Measurements from ENCODE around the gene PPP1R11. TPM values are rescaled to one million over a fixed set of nuclear protein-coding genes. Genes with fewer than 3 reads are reported as not detected.
A peak's percentile ranks its signal among the peaks of the same experiment; 100 is the strongest.

PPP1R11 gene
- total and polyA plus RNA-seq, 9 of the 15 experiments (the other 6 are each of a cell fraction or from before 2014, with no cell fraction given) = 17.8 to 94.8 (median 44.6) TPM

DNA sequence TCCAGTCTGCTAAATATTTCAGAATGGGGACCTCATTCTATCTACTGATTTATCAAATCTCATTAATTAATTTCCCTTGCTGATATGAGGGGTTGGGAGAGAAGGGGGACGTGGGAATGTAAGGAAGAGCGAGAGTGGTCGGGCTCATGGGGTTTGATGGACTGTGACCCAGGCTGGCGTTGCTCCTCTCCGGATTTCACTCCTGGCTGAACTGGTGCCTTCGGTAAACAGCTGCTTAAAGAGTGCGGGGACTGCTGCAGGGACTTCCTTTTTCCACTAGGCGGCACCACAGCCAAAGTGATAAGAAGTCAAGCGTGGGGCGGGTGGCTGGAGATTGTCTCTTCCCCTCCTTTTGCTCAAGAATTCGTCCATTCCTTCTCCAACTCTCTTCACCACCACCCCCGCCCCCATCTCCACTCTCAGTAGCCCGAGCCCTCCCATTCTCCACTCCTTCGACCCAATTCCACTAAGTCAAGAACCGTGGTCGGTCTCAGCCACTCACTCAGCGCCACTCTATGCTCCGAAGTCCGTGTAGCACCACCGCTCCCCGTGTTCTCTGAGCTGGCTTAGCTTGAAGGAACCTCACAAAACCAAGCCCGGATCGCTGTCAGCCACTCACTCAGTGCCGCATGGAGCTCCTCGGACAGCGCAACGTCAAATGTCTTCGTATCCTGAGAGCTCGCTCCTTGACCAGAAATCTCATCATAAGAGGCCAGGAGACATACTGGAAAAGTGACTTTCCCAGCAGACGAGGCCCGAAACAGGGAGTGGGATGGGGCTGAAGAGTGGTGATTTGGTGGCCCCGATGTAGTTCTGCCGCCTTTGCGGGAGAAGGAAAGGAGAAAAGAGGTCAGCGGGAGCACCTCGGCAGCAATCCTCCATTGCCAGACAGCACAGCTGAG lies 36.2 kb downstream of the PPP1R11 start (continued):
- TF ChIP-seq, protein P1, sequence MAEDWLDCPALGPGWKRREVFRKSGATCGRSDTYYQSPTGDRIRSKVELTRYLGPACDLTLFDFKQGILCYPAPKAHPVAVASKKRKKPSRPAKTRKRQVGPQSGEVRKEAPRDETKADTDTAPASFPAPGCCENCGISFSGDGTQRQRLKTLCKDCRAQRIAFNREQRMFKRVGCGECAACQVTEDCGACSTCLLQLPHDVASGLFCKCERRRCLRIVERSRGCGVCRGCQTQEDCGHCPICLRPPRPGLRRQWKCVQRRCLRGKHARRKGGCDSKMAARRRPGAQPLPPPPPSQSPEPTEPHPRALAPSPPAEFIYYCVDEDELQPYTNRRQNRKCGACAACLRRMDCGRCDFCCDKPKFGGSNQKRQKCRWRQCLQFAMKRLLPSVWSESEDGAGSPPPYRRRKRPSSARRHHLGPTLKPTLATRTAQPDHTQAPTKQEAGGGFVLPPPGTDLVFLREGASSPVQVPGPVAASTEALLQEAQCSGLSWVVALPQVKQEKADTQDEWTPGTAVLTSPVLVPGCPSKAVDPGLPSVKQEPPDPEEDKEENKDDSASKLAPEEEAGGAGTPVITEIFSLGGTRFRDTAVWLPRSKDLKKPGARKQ (CRISPR knock-in tag; IDR thresholded peaks at IDR 0.05) = 0 out of 2 replicates have a peak, but pooled peaks have one; percentile 14
- no peak for TF ChIP-seq KDM2B (CRISPR knock-in tag; IDR thresholded peaks at IDR 0.05)
- no peak for TF ChIP-seq ZNF184 (CRISPR knock-in tag; IDR thresholded peaks at IDR 0.05)
- TF ChIP-seq, protein P2, sequence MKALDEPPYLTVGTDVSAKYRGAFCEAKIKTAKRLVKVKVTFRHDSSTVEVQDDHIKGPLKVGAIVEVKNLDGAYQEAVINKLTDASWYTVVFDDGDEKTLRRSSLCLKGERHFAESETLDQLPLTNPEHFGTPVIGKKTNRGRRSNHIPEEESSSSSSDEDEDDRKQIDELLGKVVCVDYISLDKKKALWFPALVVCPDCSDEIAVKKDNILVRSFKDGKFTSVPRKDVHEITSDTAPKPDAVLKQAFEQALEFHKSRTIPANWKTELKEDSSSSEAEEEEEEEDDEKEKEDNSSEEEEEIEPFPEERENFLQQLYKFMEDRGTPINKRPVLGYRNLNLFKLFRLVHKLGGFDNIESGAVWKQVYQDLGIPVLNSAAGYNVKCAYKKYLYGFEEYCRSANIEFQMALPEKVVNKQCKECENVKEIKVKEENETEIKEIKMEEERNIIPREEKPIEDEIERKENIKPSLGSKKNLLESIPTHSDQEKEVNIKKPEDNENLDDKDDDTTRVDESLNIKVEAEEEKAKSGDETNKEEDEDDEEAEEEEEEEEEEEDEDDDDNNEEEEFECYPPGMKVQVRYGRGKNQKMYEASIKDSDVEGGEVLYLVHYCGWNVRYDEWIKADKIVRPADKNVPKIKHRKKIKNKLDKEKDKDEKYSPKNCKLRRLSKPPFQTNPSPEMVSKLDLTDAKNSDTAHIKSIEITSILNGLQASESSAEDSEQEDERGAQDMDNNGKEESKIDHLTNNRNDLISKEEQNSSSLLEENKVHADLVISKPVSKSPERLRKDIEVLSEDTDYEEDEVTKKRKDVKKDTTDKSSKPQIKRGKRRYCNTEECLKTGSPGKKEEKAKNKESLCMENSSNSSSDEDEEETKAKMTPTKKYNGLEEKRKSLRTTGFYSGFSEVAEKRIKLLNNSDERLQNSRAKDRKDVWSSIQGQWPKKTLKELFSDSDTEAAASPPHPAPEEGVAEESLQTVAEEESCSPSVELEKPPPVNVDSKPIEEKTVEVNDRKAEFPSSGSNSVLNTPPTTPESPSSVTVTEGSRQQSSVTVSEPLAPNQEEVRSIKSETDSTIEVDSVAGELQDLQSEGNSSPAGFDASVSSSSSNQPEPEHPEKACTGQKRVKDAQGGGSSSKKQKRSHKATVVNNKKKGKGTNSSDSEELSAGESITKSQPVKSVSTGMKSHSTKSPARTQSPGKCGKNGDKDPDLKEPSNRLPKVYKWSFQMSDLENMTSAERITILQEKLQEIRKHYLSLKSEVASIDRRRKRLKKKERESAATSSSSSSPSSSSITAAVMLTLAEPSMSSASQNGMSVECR (CRISPR knock-in tag; IDR thresholded peaks at IDR 0.05) = no peak; the same call in 1 of the 2 replicates
- TF ChIP-seq POLR3A (IDR thresholded peaks at IDR 0.05; ENCODE audit: borderline replicate concordance, extremely low read depth, insufficient read depth, insufficient read length) = no peak
- TF ChIP-seq ZNF444 (CRISPR knock-in tag; IDR thresholded peaks at IDR 0.05) = no peak
- no peak for TF ChIP-seq ZNF239 (CRISPR knock-in tag; IDR thresholded peaks at IDR 0.05)
- TF ChIP-seq FOXA1 (IDR thresholded peaks at IDR 0.05; ENCODE audit: borderline replicate concordance) = no peak
- peak; percentile 50; the same call in 1 of the 2 replicates for TF ChIP-seq STAG1 (CRISPR knock-in tag; IDR thresholded peaks at IDR 0.05; ENCODE audit: borderline replicate concordance)
- TF ChIP-seq, protein P3, sequence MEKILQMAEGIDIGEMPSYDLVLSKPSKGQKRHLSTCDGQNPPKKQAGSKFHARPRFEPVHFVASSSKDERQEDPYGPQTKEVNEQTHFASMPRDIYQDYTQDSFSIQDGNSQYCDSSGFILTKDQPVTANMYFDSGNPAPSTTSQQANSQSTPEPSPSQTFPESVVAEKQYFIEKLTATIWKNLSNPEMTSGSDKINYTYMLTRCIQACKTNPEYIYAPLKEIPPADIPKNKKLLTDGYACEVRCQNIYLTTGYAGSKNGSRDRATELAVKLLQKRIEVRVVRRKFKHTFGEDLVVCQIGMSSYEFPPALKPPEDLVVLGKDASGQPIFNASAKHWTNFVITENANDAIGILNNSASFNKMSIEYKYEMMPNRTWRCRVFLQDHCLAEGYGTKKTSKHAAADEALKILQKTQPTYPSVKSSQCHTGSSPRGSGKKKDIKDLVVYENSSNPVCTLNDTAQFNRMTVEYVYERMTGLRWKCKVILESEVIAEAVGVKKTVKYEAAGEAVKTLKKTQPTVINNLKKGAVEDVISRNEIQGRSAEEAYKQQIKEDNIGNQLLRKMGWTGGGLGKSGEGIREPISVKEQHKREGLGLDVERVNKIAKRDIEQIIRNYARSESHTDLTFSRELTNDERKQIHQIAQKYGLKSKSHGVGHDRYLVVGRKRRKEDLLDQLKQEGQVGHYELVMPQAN (IDR thresholded peaks at IDR 0.05; ENCODE audit: borderline replicate concordance) = no peak
- no peak for TF ChIP-seq EHMT2 (IDR thresholded peaks at IDR 0.05)
- no peak for TF ChIP-seq KDM5B (IDR thresholded peaks at IDR 0.05; ENCODE audit: insufficient replicate concordance, low read depth, low read length)
- no peak for TF ChIP-seq EP300 (IDR thresholded peaks at IDR 0.05; ENCODE audit: low read length)
- TF ChIP-seq NCOR1 (IDR thresholded peaks at IDR 0.05) = no peak
- TF ChIP-seq NCOA4 (IDR thresholded peaks at IDR 0.05; ENCODE audit: partially characterized antibody) = no peak
- no peak for TF ChIP-seq PTBP1 (IDR thresholded peaks at IDR 0.05; ENCODE audit: low read depth, low read length)
- TF ChIP-seq TRIM24 (IDR thresholded peaks at IDR 0.05) = 0 out of 4 replicates have a peak, but pooled peaks of 1 of the 2 experiments have one; percentile 30
- TF ChIP-seq JUN (IDR thresholded peaks at IDR 0.05; ENCODE audit: borderline replicate concordance, low read depth, low read length) = 0 out of 2 replicates have a peak, but pooled peaks have one; percentile 5
- no peak for TF ChIP-seq JUN (CRISPR knock-in tag; IDR thresholded peaks at IDR 0.05; ENCODE audit: borderline replicate concordance)
